ENCODE results near the gene XRCC4. TPM values are rescaled to one million over a fixed set of nuclear protein-coding genes. Genes with fewer than 3 reads are reported as not detected.

XRCC4 gene
- total and polyA plus RNA-seq, 4 donors: 2.3 to 4.9 (median 3.0) TPM

DNA sequence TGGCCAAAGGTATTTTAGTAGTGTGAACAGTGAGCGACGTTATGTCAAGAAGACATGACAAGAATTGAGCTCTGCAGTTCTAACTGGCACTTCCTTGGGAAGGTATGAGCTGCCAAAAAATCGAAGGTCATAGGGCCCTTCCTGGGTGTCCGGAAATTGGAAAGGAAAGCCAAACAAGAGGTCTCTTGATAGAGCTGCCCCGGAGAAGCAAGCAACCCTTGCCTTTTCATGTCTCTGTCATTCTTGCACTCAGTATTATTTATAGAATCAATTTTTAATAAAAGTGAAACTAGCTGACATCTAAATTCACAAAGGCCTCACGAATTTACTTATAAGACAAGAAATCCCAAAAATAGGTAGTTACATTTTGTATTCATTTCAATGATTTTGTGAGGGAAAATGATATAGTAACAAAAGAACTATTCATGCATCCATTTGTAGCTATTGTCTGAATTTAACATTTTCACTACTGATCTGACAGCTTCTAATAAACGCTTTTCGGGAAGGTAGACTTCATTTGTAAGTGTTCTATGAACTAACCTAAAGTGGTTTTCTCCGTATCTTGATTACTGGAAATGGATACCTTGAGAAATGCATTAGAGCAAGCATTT lies 280.4 kb downstream of the XRCC4 start:
- H3K27me3 ChIP-seq (ENCODE audit: control insufficient read depth in 4 of 4, insufficient read depth in 4 of 4, low read length in 3 of 4): no peaks in the 10 kb centered on the region
- H3K9me3 ChIP-seq (ENCODE audit: control insufficient read depth in 4 of 4, low read length in 3 of 4): peaks cover 0 to 2% (median 0%) of the 10 kb centered on the region in 4 donors
- no peaks in the 10 kb centered on the region for H3K36me3 ChIP-seq (ENCODE audit: control insufficient read depth in 4 of 4, insufficient read depth in 3 of 4, low read depth in 1 of 4, low read length in 3 of 4)
- H3K4me1 ChIP-seq (ENCODE audit: control insufficient read depth in 4 of 4, insufficient read depth in 4 of 4, low read length in 3 of 4): no peaks in the 10 kb centered on the region
- H3K9ac ChIP-seq (ENCODE audit: low read depth in 1 of 2, low read length in 2 of 2): no peak overlapping the region
- no peak for DNase-seq (ENCODE audit: low spot score)
- no peak overlapping the region for H3K27ac ChIP-seq (ENCODE audit: low read depth in 1 of 2, low read length in 2 of 2)
- TF ChIP-seq FOXA1 (IDR thresholded peaks at IDR 0.05) (no peak), RAD21 (IDR thresholded peaks at IDR 0.05) (no peak), TAF1 (conservative IDR thresholded peaks at IDR 0.05) (no peak), RXRA (IDR thresholded peaks at IDR 0.05) (no peak)
- TF ChIP-seq, protein P1, sequence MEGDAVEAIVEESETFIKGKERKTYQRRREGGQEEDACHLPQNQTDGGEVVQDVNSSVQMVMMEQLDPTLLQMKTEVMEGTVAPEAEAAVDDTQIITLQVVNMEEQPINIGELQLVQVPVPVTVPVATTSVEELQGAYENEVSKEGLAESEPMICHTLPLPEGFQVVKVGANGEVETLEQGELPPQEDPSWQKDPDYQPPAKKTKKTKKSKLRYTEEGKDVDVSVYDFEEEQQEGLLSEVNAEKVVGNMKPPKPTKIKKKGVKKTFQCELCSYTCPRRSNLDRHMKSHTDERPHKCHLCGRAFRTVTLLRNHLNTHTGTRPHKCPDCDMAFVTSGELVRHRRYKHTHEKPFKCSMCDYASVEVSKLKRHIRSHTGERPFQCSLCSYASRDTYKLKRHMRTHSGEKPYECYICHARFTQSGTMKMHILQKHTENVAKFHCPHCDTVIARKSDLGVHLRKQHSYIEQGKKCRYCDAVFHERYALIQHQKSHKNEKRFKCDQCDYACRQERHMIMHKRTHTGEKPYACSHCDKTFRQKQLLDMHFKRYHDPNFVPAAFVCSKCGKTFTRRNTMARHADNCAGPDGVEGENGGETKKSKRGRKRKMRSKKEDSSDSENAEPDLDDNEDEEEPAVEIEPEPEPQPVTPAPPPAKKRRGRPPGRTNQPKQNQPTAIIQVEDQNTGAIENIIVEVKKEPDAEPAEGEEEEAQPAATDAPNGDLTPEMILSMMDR (IDR thresholded peaks at IDR 0.05; ENCODE audit: low read depth, low read length, missing input control): no peak
- no peak overlapping the region for H3K4me3 ChIP-seq (ENCODE audit: low read depth in 1 of 3, low read length in 3 of 3)
- 76% methylated on average over 9 of the region's 9 CpGs for WGBS

DNA sequence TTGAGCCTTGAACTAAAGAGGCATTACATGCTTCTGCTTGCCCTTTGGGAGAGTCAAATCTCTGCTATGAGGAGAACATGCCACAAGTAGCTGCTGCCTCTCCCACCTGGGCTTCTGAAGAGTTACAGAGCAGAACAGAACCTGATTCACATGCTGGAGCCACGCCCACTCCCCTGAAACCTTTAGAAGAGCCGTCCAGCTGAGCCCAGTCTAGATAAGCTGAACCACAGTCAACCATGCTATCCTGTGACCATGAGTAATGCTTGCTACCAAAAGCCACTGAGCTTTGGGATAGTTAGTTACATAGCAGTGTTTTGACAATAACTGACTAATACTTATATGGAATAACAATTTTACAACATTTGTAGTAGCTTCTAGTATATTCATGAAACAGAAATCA lies 283.2 kb downstream of the XRCC4 start:
- TF ChIP-seq FOXA2 (IDR thresholded peaks at IDR 0.05) (no peak), SP1 (IDR thresholded peaks at IDR 0.05) (no peak), EGR1 (IDR thresholded peaks at IDR 0.05; ENCODE audit: low read depth in 2 of 2) (no peak), TAF1 (conservative IDR thresholded peaks at IDR 0.05) (no peak), RXRA (IDR thresholded peaks at IDR 0.05) (no peak), HNF4G (IDR thresholded peaks at IDR 0.05) (no peak)
- TF ChIP-seq, protein P1 (IDR thresholded peaks at IDR 0.05; ENCODE audit: low read depth, low read length, missing input control): no peak
- TF ChIP-seq, protein P2, sequence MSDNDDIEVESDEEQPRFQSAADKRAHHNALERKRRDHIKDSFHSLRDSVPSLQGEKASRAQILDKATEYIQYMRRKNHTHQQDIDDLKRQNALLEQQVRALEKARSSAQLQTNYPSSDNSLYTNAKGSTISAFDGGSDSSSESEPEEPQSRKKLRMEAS (IDR thresholded peaks at IDR 0.05): no peak
- TF ChIP-seq, protein P3, sequence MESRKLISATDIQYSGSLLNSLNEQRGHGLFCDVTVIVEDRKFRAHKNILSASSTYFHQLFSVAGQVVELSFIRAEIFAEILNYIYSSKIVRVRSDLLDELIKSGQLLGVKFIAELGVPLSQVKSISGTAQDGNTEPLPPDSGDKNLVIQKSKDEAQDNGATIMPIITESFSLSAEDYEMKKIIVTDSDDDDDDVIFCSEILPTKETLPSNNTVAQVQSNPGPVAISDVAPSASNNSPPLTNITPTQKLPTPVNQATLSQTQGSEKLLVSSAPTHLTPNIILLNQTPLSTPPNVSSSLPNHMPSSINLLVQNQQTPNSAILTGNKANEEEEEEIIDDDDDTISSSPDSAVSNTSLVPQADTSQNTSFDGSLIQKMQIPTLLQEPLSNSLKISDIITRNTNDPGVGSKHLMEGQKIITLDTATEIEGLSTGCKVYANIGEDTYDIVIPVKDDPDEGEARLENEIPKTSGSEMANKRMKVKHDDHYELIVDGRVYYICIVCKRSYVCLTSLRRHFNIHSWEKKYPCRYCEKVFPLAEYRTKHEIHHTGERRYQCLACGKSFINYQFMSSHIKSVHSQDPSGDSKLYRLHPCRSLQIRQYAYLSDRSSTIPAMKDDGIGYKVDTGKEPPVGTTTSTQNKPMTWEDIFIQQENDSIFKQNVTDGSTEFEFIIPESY (IDR thresholded peaks at IDR 0.05): no peak
- H3K4me1 ChIP-seq (ENCODE audit: control insufficient read depth in 4 of 4, insufficient read depth in 4 of 4, low read length in 3 of 4): no peaks in the 10 kb centered on the region
- no peaks in the 10 kb centered on the region for H3K27me3 ChIP-seq (ENCODE audit: control insufficient read depth in 4 of 4, insufficient read depth in 4 of 4, low read length in 3 of 4)
- no peak for DNase-seq (ENCODE audit: low spot score)
- 74% methylated on average over 2 of the region's 2 CpGs for WGBS
- no peak overlapping the region for H3K9ac ChIP-seq (ENCODE audit: low read depth in 1 of 2, low read length in 2 of 2)
- no peak overlapping the region for H3K4me3 ChIP-seq (ENCODE audit: low read depth in 1 of 3, low read length in 3 of 3)
- H3K36me3 ChIP-seq (ENCODE audit: control insufficient read depth in 4 of 4, insufficient read depth in 3 of 4, low read depth in 1 of 4, low read length in 3 of 4): no peaks in the 10 kb centered on the region
- peaks cover 0 to 2% (median 0%) of the 10 kb centered on the region in 4 donors for H3K9me3 ChIP-seq (ENCODE audit: control insufficient read depth in 4 of 4, low read length in 3 of 4)
- no peak overlapping the region for H3K27ac ChIP-seq (ENCODE audit: low read depth in 1 of 2, low read length in 2 of 2)
